HPDE6-E6E7 (cell line): ENCODE measurements around the gene TCF21.
A peak's percentile ranks its signal among the peaks of the same experiment; 100 is the strongest.
"Not testable (repeated sequence)": the region's sequence is repeated elsewhere in the genome, so short reads cannot be mapped to it uniquely, and the experiment has no call there.

Experiments used
- DNase-seq: peaks from one replicate; pipeline ENCODE4 v3.0.0; 2011; ENCODE audit warnings: missing footprints; ENCODE audit errors: extremely low spot score

The TCF21 gene

GRCh38 chr6:133921249-133921859 lies 32.4 kb downstream of the TCF21 start:
- DNase-seq, result peak; percentile 45

GRCh38 chr6:133923938-133924593 lies 35.2 kb downstream of the TCF21 start:
- peak; percentile 61 for DNase-seq

DNA sequence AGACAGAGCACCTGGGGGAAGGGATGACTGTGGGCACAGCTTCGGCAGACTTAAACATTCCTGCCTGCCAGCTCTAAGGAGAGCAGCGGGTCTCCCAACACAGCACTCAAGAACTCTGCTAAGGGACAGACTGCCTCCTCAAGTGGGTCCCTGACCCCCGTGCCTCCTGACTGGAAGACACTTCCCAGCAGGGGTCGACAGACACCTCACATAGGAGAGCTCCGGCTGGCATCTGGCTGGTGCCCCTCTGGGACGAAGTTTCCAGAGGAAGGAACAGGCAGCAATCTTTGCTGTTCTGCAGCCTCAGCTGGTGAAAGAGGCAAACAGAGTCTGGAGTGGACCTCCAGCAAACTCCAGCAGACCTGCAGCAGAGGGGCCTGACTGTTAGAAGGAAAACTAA lies 42.3 kb downstream of the TCF21 start:
- not testable (repeated sequence) for DNase-seq

GRCh38 chr6:133936352-133936751 lies 47.4 kb downstream of the TCF21 start:
- not testable (repeated sequence) for DNase-seq

DNA sequence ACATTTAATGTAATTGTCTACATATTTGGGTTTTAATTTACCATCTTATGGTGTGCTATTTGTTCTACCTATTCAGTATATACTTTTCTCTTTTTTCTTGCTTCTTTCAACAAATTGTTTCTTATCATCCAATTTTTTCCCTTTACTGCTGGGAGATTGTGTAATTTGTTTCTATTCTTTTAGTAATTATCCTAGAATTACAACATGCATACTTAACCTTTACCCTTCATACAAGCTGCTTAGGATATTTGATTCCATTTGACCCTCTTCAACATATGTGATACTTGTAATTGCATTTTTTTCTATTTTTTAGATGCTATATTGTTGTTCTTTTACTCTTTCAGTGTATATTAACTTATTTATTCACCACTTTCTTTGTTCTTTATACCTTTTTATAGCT lies 49.0 kb downstream of the TCF21 start:
- no peak for DNase-seq

DNA sequence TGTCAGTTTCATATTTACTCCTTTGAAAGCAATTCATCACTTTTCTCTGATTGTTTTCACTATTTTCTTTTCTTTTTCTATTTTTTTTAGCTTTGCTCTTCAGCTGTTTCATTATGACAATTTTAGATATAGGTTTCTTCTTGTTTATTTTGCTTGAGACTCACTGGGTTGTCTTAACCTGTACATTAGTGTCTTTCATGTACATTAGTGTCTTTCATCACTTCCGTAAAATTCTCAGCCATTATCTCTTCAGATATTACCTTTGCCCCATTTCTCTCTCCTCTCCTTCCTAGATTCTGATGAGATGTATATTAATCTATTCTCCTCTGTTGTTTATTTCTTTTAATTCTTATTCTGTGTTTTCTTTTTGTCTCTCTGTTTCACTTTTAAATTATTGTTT lies 49.6 kb downstream of the TCF21 start:
- DNase-seq, result no peak

GRCh38 chr6:133939778-133940667 lies 51.1 kb downstream of the TCF21 start:
- DNase-seq, result no peak
